ENCODE results near the gene NOTCH1. TPM values are rescaled to one million over a fixed set of nuclear protein-coding genes. Genes with fewer than 3 reads are reported as not detected.

NOTCH1 gene
- total RNA-seq, result 57.6 TPM

DNA sequence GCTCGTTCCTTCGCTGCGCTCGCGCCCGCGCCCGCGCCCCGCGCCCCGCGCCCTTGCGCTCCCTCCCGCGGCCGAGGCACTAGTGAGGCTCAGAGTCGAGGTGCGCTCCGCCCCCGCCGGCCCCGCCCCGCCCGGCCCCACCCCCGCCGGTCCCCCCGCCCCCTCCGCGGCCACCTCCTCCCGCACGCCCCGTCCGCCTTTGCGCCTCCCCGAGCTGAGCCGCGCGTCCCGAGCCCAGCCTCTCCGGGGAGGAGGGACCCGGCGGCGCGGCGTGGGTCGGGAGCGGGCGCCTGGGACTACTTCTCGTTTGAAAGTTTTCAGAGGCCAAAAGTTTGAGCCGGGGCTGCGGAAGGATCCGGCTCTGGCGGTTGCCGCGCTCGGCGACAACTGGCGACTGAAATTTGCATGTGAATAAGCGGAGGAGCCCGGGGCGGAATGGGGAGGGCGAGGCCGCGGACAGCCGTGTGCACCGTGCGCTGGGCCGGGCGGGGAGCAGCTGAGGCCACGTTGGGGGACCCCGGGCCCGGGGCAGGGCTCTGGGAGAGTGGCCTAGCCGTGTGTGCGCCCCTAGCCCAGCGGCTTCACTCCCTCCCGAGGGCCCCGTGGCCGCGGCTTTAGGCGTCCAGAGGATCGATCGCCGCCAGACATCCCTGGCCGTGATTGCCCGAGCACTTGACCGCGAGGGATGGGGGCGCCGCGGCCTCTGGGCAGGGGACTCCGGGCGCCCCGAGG is at the start of gene NOTCH1:
NOTCH1 (minus strand) TSS at position 84 of the 732 bp plus-strand sequence. CDS start 262 bp downstream, outside the sequence.

DNA sequence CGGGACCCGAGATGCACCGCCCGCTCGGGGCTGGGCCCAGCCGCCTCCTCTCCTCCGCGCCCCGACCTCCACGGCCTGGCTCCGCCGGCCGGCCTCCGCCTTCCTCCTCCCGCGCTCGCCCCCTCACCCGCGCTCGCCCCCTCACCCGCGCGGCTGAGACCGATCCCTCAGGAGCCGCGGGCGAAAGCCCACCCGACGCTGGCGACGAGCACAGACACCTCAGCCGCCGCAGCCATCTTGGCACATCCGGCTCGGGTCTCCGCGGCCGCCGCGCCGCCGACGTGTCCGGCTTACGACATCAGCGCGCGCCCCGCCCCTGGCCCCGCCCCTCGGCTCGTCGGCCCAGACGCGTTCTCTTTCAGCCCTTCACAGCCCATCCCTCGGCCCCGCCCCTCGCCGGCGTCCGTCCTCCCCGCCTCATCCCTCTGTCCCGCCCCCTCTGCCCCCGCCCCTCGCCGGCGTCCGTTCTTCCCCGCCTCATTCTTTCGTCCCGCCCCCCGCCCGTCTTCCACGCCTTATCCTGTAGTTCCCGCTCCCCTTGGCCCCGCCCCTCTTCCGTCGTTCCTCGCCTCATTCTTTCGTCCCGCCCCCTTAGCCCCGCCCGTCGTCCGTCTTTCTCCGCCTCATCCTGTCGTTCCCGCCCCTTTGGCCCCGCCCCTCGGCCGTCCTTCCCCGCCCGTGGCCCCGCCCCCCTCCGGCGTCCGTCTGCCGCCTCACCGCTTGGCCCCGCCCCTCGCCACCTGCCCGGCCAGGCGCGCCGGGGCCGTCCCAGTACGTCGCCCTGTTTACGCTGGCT is 62.9 kb downstream of the NOTCH1 start, which contains the start of gene SEC16A:
SEC16A (minus strand) TSS at position 248 of the 796 bp plus-strand sequence. CDS start 5,425 bp downstream, outside the sequence.

Small RNA genes within 50 kb of the gene (small RNA-seq; reads per million reads assigned to genes)
- gene MIR4673 (ENCODE audit: low replicate concordance) (not detected), gene MIR4674 (ENCODE audit: low replicate concordance) (not detected)

Other genes with a start within 250 kb of the NOTCH1 start
- not detected for gene CCDC187, start 242.0 kb downstream of the NOTCH1 start, total RNA-seq
- gene GPSM1, start 218.5 kb downstream of the NOTCH1 start, total RNA-seq, result 123 TPM
- gene DNLZ, start 182.3 kb downstream of the NOTCH1 start, total RNA-seq, result 12.5 TPM
- gene CARD9, start 172.4 kb downstream of the NOTCH1 start, total RNA-seq, result 0.63 TPM
- 12.2 TPM for gene SNAPC4, start 145.9 kb downstream of the NOTCH1 start, total RNA-seq
- 36.3 TPM for gene ENTR1, start 135.4 kb downstream of the NOTCH1 start, total RNA-seq
- 29.1 TPM for gene PMPCA, start 135.4 kb downstream of the NOTCH1 start, total RNA-seq
- 19.7 TPM for gene INPP5E, start 106.2 kb downstream of the NOTCH1 start, total RNA-seq
- gene SEC16A, start 63.0 kb downstream of the NOTCH1 start, total RNA-seq, result 29.7 TPM
- gene EGFL7, start 116.9 kb upstream of the NOTCH1 start, total RNA-seq, result 12.8 TPM
- gene AGPAT2, start 141.4 kb upstream of the NOTCH1 start, total RNA-seq, result 1.9 TPM
- gene DIPK1B, start 166.5 kb upstream of the NOTCH1 start, total RNA-seq, result 37.9 TPM
- gene LCN10, start 196.9 kb upstream of the NOTCH1 start, total RNA-seq, result not detected
- not detected for gene LCN6, start 202.5 kb upstream of the NOTCH1 start, total RNA-seq
- not detected for gene LCN8, start 212.2 kb upstream of the NOTCH1 start, total RNA-seq
- not detected for gene LCN15, start 218.5 kb upstream of the NOTCH1 start, total RNA-seq
- 15.7 TPM for gene TMEM141, start 245.3 kb upstream of the NOTCH1 start, total RNA-seq

All from parietal lobe (tissue), 2 donors.